Endothelial cell of umbilical vein (primary cell): ENCODE data around the gene ANTXRL. TPM values are rescaled to one million over a fixed set of nuclear protein-coding genes. Genes with fewer than 3 reads are reported as not detected.

Experiments used
- BruUV-seq: library from RNA; stranded (reverse); fragments of 400-500 nt; replicated peaks from 2 replicates; lab custom pipeline; 2021; lab: Mats Ljungman, UMichigan
- CTCF ChIA-PET: fragments of 300-600, 350-600 bp; sonication (Branson Sonifier 250); formaldehyde crosslinking; loops from one replicate; lab custom pipeline; 2021; ENCODE audit warnings: antibody characterized with exemption, inconsistent platforms; lab: Charles Lee
- POLR2A ChIA-PET: fragments of 300-600, 350-600 bp; sonication (Branson Sonifier 250); formaldehyde crosslinking; loops from one replicate; lab custom pipeline; 2021; ENCODE audit warnings: antibody characterized with exemption, inconsistent platforms; lab: Charles Lee
- DNase-seq: peaks from one replicate; pipeline ENCODE4 v3.0.0-alpha.2; 2011; ENCODE audit warnings: low read depth, low spot score
- FAIRE-seq: peaks from 2 replicates; lab custom pipeline; 2011; peaks lifted over from hg19 to GRCh38; lab: Jason Lieb, UNC
- H2AFZ ChIP-seq: 2 replicates; pipeline ENCODE4 v1.6.0; 2012; ENCODE audit warnings: low read depth, low read length, control low read depth, inconsistent platforms
- H3K27ac ChIP-seq: 2 replicates; pipeline ENCODE4 v1.5.1; 2011; ENCODE audit warnings: low read depth, mild to moderate bottlenecking, control low read depth, low read length, moderate library complexity; ENCODE audit not compliant: insufficient read depth
- H3K27me3 ChIP-seq, 2 experiments: 2 replicates each; pipeline versions ENCODE4 v1.6.0 to v1.6.1; 2011; ENCODE audit warnings: low read length in 2 of 2, mixed read lengths in 1 of 2; ENCODE audit not compliant: control insufficient read depth in 2 of 2, insufficient read depth in 2 of 2
- H3K36me3 ChIP-seq, 2 experiments: 2 replicates in 1 of 2; 3 replicates in 1 of 2; pipeline ENCODE4 v1.5.1; 2011; ENCODE audit warnings: low read length in 2 of 2, mild to moderate bottlenecking in 1 of 2, moderate library complexity in 1 of 2; ENCODE audit not compliant: control insufficient read depth in 2 of 2, insufficient read depth in 2 of 2; ENCODE audit errors: extremely low read depth in 1 of 2
- H3K4me1 ChIP-seq: 3 replicates; pipeline ENCODE4 v1.5.1; 2011; ENCODE audit warnings: mild to moderate bottlenecking, low read length; ENCODE audit not compliant: control insufficient read depth, insufficient read depth; ENCODE audit errors: extremely low read depth
- H3K4me2 ChIP-seq: 2 replicates; pipeline ENCODE4 v1.6.1; 2011; ENCODE audit warnings: low read length, control low read depth, mixed read lengths; ENCODE audit not compliant: insufficient read depth
- H3K4me3 ChIP-seq, 3 experiments: fragments of 200-600 bp in 1 of 3; sonication (generic), shearing (Covaris generic) in 1 of 3; replicated peaks in 1 of 3; 2 replicates each; pipeline ENCODE4 v1.5.1; 2011 to 2016; ENCODE audit warnings: control low read depth in 3 of 3, low read length in 3 of 3, mild to moderate bottlenecking in 2 of 3, inconsistent platforms in 1 of 3, low read depth in 1 of 3, moderate library complexity in 1 of 3; ENCODE audit not compliant: insufficient read depth in 1 of 3
- H3K79me2 ChIP-seq: 2 replicates; pipeline ENCODE4 v1.6.0; 2012; ENCODE audit warnings: low read length, inconsistent platforms; ENCODE audit not compliant: control insufficient read depth, insufficient read depth
- H3K9ac ChIP-seq: replicated peaks from 2 replicates; pipeline ENCODE3; 2011; ENCODE audit warnings: low read length, control low read depth; ENCODE audit not compliant: insufficient read depth; ENCODE audit errors: extremely low read depth
- H3K9me1 ChIP-seq: replicated peaks from 3 replicates; pipeline ENCODE4 v1.6.0; 2011; ENCODE audit warnings: mild to moderate bottlenecking, low read length; ENCODE audit not compliant: control insufficient read depth, insufficient read depth; ENCODE audit errors: extremely low read depth
- H3K9me3 ChIP-seq: replicated peaks from 2 replicates; pipeline ENCODE4 v1.5.1; 2012; ENCODE audit warnings: low read length, inconsistent platforms; ENCODE audit not compliant: control insufficient read depth, insufficient read depth
- H4K20me1 ChIP-seq: replicated peaks from 2 replicates; pipeline ENCODE3; 2011; ENCODE audit warnings: mild to moderate bottlenecking, low read length; ENCODE audit not compliant: control insufficient read depth, insufficient read depth; ENCODE audit errors: extremely low read depth
- EZH2 ChIP-seq: IDR thresholded peaks from 2 replicates; pipeline ENCODE4 v1.6.1; 2012; ENCODE audit warnings: borderline replicate concordance, low read depth, mild to moderate bottlenecking, moderate library complexity, low read length, inconsistent platforms; ENCODE audit not compliant: severe bottlenecking
- FOS ChIP-seq: IDR thresholded peaks from 2 replicates; pipeline ENCODE4 v1.6.1; 2011; ENCODE audit warnings: mild to moderate bottlenecking, low read length, moderate library complexity, borderline replicate concordance; ENCODE audit not compliant: insufficient read depth
- GATA2 ChIP-seq: IDR thresholded peaks from 2 replicates; pipeline ENCODE4 v1.7.0; 2011; ENCODE audit warnings: low read depth, mild to moderate bottlenecking, moderate library complexity, mixed read lengths, low read length; ENCODE audit not compliant: insufficient read length, insufficient read depth
- JUN ChIP-seq: IDR thresholded peaks from 2 replicates; pipeline ENCODE4 v1.6.1; 2011; ENCODE audit warnings: borderline replicate concordance, low read depth; ENCODE audit not compliant: insufficient read length, insufficient read depth
- MYC ChIP-seq: IDR thresholded peaks from one replicate; pipeline ENCODE4 v1.6.1; 2011; ENCODE audit warnings: mild to moderate bottlenecking, low read depth, low read length
- POLR2A ChIP-seq: IDR thresholded peaks from 2 replicates; pipeline ENCODE4 v1.6.1; 2012; ENCODE audit warnings: low read depth, mild to moderate bottlenecking, control low read depth, low read length
- POLR2AphosphoS5 ChIP-seq: IDR thresholded peaks from 2 replicates; pipeline ENCODE4 v1.6.1; 2012; ENCODE audit warnings: low read depth, mild to moderate bottlenecking, control low read depth, low read length, moderate library complexity; ENCODE audit not compliant: insufficient read depth
- dilution Hi-C: fragments of 300-500 bp; cut with MboI; formaldehyde crosslinking; loops from one replicate; pipeline ENCODE4 v1.15.0; 2019; ENCODE audit warnings: low sequenced_read_pairs; ENCODE audit not compliant: extremely low pct_ligation_motif_present
- intact Hi-C: fragments of 100-400 bp; cut with micrococcal nuclease; formaldehyde crosslinking; loops from one replicate; pipeline ENCODE4 v1.10.0; 2022
- polyA plus RNA-seq, 4 experiments: library from polyadenylated mRNA; depleted of rRNA in 3 of 4; stranded (reverse) in 3 of 4; unstranded in 1 of 4; fragments of >200 nt; gene quantifications; 2 replicates each; pipeline versions ENCODE4 v1.2.1 to v1.2.3, GENCODE V29; 2011 to 2012; ENCODE audit warnings: missing spikeins in 1 of 4
- total RNA-seq: library from RNA; stranded (reverse); gene quantifications from 2 replicates; pipeline ENCODE4 v1.2.3, GENCODE V29; 2021
- TF ChIP-seq, protein P1 (sequence below), 2 donors: IDR thresholded peaks; 1 replicate in 1 of 2; 2 replicates in 1 of 2; pipeline ENCODE4 v1.5.1; 2011; ENCODE audit warnings: low read length in 2 of 2, mild to moderate bottlenecking in 2 of 2, moderate library complexity in 2 of 2, control low read depth in 1 of 2, inconsistent platforms in 1 of 2, low read depth in 1 of 2; ENCODE audit not compliant: insufficient read depth in 1 of 2; ENCODE audit errors: extremely low read depth in 1 of 2
- TF ChIP-seq, protein P2 (sequence below): IDR thresholded peaks from 2 replicates; pipeline ENCODE4 v1.6.1; 2011; ENCODE audit not compliant: insufficient read depth, insufficient read length

Gene ANTXRL
- total and polyA plus RNA-seq, 2 donors (not counting 3 experiments of a cell fraction or from before 2014, with no cell fraction given), result not detected

DNA sequence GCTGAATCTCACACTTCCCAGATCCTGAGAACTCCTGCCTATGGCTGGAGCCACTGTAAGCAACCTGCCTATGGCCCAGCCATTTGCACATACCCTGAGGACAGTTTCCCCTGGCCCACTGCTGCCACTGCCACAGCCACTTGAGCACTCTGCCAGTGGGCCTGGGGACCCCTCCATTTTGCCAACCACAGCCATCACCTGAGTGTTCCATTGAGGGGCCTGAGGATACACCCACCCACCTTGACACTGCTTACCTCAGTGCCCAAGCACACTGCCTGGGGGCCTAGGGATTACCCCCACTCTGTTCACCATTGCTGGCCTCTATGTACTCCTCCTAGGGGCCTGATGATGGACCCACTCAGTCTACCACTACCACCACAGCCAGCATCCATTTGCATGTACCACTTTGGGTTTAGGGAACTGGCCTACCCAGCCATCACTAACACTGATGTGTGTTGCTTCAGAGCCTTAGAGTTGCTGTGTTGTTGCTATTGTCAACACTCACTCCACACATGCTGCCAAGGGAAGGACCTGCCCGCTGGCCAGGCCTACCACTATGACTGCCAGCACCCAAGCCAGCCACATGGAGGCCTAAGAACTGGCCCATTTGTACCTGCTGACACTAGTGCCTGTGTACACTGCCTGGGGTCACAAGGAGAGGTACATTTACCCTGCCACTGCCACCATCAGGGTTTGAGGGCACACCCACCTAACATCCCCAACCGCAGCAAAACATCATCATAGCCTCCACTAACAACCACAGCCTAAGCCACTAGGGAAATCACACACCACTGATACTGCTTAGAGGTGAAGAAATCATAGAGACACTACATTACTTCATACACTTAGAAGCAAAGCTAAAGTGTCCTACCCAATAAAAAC lies 45.9 kb upstream of the ANTXRL start:
- H3K9ac ChIP-seq, result no peak overlapping the region
- dilution Hi-C loops, result no loop called here
- FAIRE-seq, result no peak
- no peaks in the 10 kb centered on the region for H3K9me1 ChIP-seq
- H3K79me2 ChIP-seq, result no peaks in the 10 kb centered on the region
- no peak overlapping the region for H3K4me3 ChIP-seq
- no peaks in the 10 kb centered on the region for H3K9me3 ChIP-seq
- ChIA-PET CTCF (interaction anchor here (1.8 to 4.1 kb wide), 2 partner anchors 12 to 13 kb away, joined by 9 to 31 read pairs; no protein-coding TSS in a partner anchor), POLR2A (no interaction called here)
- no peak overlapping the region for H3K27ac ChIP-seq
- TF ChIP-seq GATA2 (no peak), MYC (no peak), FOS (no peak), JUN (no peak), POLR2AphosphoS5 (no peak), EZH2 (no peak), POLR2A (no peak)
- TF ChIP-seq, protein P1, sequence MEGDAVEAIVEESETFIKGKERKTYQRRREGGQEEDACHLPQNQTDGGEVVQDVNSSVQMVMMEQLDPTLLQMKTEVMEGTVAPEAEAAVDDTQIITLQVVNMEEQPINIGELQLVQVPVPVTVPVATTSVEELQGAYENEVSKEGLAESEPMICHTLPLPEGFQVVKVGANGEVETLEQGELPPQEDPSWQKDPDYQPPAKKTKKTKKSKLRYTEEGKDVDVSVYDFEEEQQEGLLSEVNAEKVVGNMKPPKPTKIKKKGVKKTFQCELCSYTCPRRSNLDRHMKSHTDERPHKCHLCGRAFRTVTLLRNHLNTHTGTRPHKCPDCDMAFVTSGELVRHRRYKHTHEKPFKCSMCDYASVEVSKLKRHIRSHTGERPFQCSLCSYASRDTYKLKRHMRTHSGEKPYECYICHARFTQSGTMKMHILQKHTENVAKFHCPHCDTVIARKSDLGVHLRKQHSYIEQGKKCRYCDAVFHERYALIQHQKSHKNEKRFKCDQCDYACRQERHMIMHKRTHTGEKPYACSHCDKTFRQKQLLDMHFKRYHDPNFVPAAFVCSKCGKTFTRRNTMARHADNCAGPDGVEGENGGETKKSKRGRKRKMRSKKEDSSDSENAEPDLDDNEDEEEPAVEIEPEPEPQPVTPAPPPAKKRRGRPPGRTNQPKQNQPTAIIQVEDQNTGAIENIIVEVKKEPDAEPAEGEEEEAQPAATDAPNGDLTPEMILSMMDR (IDR thresholded peaks at IDR 0.05; ENCODE audit: extremely low read depth in 1 of 2, insufficient read depth in 1 of 2, low read depth in 1 of 2, low read length in 2 of 2), result no peak
- TF ChIP-seq, protein P2, sequence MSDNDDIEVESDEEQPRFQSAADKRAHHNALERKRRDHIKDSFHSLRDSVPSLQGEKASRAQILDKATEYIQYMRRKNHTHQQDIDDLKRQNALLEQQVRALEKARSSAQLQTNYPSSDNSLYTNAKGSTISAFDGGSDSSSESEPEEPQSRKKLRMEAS, result no peak
- no peak for DNase-seq
- no peak overlapping the region for H2AFZ ChIP-seq
- H3K4me2 ChIP-seq, result no peak overlapping the region
- H3K27me3 ChIP-seq, result peaks cover 3% of the 10 kb centered on the region in 2 experiments
- H4K20me1 ChIP-seq, result no peaks in the 10 kb centered on the region
- BruUV-seq, result no TSS peak
- intact Hi-C loops, result no loop called here
- H3K4me1 ChIP-seq, result no peaks in the 10 kb centered on the region
- H3K36me3 ChIP-seq, result no peaks in the 10 kb centered on the region
